Stimulated activated CD4-positive, alpha-beta T cell treated with anti-CD3 and anti-CD28 coated beads, Interleukin-15, amount 100 ng/mL, for 48 hours (primary cell): Measurements from ENCODE around the gene SYNJ2BP.

Experiments
- DNase-seq, 2 donors: peaks; one replicate each; pipeline ENCODE4 v3.0.0-alpha.2; 2020; ENCODE audit warnings: low read depth in 2 of 2

SYNJ2BP gene

DNA sequence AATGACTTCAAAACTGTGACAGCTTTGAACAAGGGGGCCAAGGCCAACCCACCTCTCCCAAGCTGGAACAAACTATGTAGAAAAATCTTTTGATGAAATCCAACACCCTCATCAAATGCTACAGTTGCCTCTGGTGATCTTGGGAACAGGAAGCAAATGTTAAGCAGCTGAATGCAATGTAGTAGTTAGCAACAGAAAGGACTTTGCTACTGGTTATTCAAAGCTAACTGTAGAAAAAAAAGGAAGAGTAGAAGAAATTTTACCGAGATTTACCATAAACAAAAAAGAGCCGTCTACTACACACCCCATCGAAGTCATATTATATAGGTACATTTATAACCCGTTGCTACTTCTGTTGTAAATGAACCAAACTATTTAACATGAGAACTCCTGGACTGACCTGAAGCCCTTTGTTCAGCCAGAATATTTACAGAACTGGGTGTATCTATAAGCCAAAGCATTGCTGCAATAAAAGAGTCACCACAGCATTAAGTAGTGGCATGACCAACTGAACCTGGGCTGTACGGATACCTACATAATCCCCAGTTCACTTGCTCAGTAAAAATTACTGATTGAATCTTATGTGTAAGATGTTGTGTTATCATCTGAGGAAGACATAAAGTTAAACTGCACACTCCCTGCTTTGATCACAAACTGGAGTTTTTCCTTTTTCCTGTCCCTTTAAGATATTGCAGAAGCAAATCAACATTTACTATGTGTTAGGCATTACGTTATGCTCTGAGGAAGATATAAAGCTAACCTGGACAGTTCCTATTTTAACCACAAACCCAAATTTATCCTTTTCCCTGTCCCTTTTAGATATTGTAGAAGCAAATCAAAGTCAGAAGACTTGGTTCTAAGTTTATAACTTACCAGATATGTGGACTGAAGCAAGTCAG, 25.1 kb downstream of the SYNJ2BP start:
- no peak for DNase-seq

DNA sequence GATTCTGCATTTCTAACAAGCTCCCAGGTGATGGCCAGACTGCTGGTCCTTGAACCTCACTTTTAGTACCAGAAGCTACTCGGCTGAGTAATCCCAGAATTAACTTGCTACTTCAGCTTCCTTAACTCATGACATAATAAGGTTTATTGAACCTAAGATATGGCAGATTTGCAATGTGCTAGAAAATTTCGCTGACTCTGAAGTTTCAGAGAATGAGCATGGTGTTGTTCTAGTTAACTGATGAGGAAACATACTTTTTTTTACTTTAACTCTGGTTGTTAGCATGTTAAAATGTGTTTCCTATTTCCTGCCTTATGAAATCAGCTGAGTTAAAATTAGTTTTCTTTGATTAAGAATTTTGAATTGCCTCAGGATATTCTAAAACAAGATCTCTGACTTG, 34.4 kb downstream of the SYNJ2BP start:
- no peak for DNase-seq

DNA sequence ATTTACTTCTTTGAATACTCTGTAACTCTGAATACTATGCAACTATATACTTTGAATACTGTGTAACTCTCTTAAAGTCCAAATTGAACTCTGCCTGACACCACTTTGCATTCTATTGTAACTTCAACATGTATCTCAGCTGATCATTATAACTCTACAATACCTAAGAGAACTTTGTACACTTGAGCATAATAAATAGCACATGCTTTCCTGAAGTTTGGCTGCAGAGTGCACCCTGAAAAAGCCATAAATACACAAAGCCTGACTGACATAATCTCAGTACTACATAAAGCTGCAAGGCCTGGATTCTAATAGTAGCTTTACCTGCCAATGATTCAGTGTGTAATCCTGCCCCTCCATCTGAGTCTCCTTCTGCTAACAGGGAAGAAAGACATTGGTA, 36.1 kb downstream of the SYNJ2BP start:
- DNase-seq: no peak

DNA sequence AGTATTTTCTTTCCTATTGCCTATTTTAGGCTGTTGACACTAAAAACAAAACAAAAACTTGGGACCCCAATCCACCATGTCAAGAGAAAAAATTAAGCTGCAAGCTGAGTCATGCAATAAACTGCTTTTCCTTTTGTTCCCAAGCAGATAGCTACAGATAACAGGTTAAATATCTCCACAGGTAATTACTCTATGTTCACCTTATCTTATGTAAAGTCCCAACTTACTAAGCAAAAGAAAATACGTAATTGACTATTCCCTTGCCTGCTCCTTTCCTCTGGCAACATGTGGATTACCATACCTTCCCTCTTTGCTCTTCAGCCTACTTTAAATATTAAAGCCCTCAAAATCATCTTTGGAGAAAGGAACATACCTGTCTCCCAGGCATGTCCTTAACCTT, 38.2 kb downstream of the SYNJ2BP start:
- DNase-seq: no peak
